OCI-LY3 (cell line): Measurements from ENCODE around the gene REEP2.

Experiments used
- H2AFZ ChIP-seq: fragments of 200-600, 300-600 bp; shearing (Covaris generic); 2 replicates; pipeline ENCODE4 v1.6.0; 2014; ENCODE audit warnings: antibody characterized with exemption, low read depth, low read length
- H3K27ac ChIP-seq: fragments of 200-600, 300-600 bp; sonication (generic); 2 replicates; pipeline ENCODE4 v1.5.1; 2014; ENCODE audit warnings: mild to moderate bottlenecking, low read length, moderate library complexity, mixed read lengths
- H3K27me3 ChIP-seq: fragments of 200-600, 300-600 bp; sonication (generic); 2 replicates; pipeline ENCODE4 v1.6.1; 2014; ENCODE audit warnings: low read depth, low read length, mixed read lengths
- H3K36me3 ChIP-seq: fragments of 200-600, 300-600 bp; sonication (generic); replicated peaks from 2 replicates; pipeline ENCODE3; 2014; ENCODE audit warnings: low read depth, low read length, mixed read lengths
- H3K4me1 ChIP-seq: fragments of 300-600, 200-600 bp; sonication (generic); 2 replicates; pipeline ENCODE4 v1.6.1; 2014; ENCODE audit warnings: low read length, mixed read lengths
- H3K4me2 ChIP-seq: fragments of 200-600, 300-600 bp; sonication (generic); 2 replicates; pipeline ENCODE4 v1.6.1; 2014; ENCODE audit warnings: low read length, mixed read lengths
- H3K4me3 ChIP-seq: fragments of 300-600, 200-600 bp; sonication (generic); 2 replicates; pipeline ENCODE4 v1.5.1; 2014; ENCODE audit warnings: antibody characterized with exemption, mild to moderate bottlenecking, low read length, moderate library complexity
- H3K79me2 ChIP-seq: fragments of 300-600, 200-600 bp; shearing (Covaris generic); 2 replicates; pipeline ENCODE4 v1.6.1; 2014; ENCODE audit warnings: mild to moderate bottlenecking, low read length, mixed read lengths
- H3K9ac ChIP-seq: fragments of 300-600, 200-600 bp; shearing (Covaris generic); 2 replicates; pipeline ENCODE4 v1.6.0; 2014; ENCODE audit warnings: mild to moderate bottlenecking, low read length, moderate library complexity
- H3K9me3 ChIP-seq: fragments of 200-600, 300-600 bp; shearing (Covaris generic); 2 replicates; pipeline ENCODE4 v1.6.1; 2014; ENCODE audit warnings: low read length, mixed read lengths; ENCODE audit not compliant: insufficient read depth
- H4K20me1 ChIP-seq: fragments of 200-600, 300-600 bp; sonication (generic); 2 replicates; pipeline ENCODE4 v1.6.1; 2016; ENCODE audit warnings: low read length, mixed read lengths; ENCODE audit not compliant: insufficient read depth
- EZH2phosphoT487 ChIP-seq: fragments of 200-600 bp; shearing (Covaris generic); IDR thresholded peaks from 2 replicates; pipeline ENCODE4 v1.6.1; 2018; ENCODE audit warnings: antibody characterized with exemption, mixed run types, low read depth
- TF ChIP-seq, protein P1 (sequence below): fragments of 200-600, 300-600 bp; sonication (generic); IDR thresholded peaks from 2 replicates; pipeline ENCODE4 v1.5.1; 2014; ENCODE audit warnings: antibody characterized with exemption, low read length, low read depth

Gene REEP2

DNA sequence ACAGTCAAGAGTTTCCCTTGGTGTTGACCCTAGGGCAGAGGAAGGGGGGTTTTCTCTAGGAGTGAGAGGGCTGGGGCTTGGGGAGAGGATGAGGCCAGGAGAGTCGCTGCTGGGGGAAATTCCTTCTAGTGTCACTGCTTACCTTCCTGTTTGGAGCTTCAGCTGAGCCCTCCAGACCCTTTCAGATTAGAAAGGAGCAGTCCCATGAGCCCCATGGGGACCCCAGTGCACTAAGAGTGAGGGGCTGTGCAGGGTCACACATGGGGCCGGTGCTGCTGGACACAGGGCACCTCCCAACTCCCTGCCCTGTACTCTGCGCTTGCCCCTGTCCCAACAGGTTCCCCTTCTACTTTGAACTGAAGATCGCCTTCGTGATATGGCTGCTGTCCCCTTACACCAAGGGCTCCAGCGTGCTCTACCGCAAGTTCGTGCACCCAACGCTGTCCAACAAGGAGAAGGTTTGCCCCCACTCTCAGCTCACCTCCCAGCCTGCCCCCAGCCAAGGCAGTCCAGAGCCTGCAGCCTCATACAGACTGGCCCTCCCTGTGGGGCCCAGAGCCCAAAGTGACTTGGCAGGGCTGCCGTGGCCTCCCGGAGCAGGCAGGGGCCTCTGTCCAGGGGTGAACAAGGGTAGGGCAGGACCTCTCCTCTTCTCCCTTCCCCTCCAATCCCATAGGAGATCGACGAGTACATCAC lies 5.4 kb downstream of the REEP2 start:
- Histone ChIP-seq H3K4me1 (0 out of 2 replicates have a peak, but pooled peaks cover 6% of the 10 kb centered on the region), H3K9ac (no peak overlapping the region), H3K36me3 (no peaks in the 10 kb centered on the region), H3K79me2 (no peaks in the 10 kb centered on the region), H2AFZ (no peak overlapping the region), H3K9me3 (no peaks in the 10 kb centered on the region), H3K27me3 (no peaks in the 10 kb centered on the region), H3K4me3 (no peak overlapping the region), H3K27ac (no peak overlapping the region), H3K4me2 (no peak overlapping the region), H4K20me1 (no peaks in the 10 kb centered on the region)
- no peak for TF ChIP-seq EZH2phosphoT487
- TF ChIP-seq, protein P1, sequence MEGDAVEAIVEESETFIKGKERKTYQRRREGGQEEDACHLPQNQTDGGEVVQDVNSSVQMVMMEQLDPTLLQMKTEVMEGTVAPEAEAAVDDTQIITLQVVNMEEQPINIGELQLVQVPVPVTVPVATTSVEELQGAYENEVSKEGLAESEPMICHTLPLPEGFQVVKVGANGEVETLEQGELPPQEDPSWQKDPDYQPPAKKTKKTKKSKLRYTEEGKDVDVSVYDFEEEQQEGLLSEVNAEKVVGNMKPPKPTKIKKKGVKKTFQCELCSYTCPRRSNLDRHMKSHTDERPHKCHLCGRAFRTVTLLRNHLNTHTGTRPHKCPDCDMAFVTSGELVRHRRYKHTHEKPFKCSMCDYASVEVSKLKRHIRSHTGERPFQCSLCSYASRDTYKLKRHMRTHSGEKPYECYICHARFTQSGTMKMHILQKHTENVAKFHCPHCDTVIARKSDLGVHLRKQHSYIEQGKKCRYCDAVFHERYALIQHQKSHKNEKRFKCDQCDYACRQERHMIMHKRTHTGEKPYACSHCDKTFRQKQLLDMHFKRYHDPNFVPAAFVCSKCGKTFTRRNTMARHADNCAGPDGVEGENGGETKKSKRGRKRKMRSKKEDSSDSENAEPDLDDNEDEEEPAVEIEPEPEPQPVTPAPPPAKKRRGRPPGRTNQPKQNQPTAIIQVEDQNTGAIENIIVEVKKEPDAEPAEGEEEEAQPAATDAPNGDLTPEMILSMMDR, result no peak

DNA sequence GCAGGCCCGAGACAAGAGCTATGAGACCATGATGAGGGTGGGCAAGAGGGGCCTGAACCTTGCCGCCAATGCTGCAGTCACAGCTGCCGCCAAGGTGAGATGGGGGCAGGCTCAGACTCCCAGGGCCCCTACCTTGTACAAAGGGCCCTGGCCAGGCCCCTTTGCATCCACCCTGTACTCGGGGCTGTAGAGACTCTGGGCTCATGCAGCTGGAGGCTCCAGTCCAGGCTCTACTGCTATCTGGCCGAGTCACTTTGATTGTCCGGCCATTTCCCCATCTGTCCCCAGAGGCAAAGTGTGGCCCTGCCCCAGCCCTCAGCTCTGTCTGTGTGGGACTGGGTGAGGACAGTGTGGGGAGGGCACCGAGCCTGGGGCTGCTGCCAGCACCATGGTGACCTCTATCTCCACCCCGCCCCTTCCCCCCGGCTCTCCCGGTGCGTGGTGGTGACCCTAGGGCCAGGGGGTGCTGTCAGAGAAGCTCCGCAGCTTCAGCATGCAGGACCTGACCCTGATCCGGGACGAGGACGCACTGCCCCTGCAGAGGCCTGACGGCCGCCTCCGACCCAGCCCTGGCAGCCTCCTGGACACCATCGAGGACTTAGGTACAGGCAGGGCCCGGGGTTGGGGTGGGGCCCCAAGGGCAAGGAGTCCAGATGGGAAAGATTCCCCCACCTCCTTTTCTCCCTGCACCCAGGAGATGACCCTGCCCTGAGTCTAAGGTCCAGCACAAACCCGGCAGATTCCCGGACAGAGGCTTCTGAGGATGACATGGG lies 6.1 kb downstream of the REEP2 start:
- Histone ChIP-seq H3K27me3 (no peaks in the 10 kb centered on the region), H3K9me3 (no peaks in the 10 kb centered on the region), H3K36me3 (no peaks in the 10 kb centered on the region), H3K4me3 (no peak overlapping the region), H3K9ac (no peak overlapping the region), H4K20me1 (no peaks in the 10 kb centered on the region), H2AFZ (no peak overlapping the region), H3K27ac (no peak overlapping the region), H3K4me1 (0 out of 2 replicates have a peak, but pooled peaks cover 6% of the 10 kb centered on the region), H3K4me2 (no peak overlapping the region), H3K79me2 (no peaks in the 10 kb centered on the region)
- TF ChIP-seq, protein P1, result no peak
- no peak for TF ChIP-seq EZH2phosphoT487

DNA sequence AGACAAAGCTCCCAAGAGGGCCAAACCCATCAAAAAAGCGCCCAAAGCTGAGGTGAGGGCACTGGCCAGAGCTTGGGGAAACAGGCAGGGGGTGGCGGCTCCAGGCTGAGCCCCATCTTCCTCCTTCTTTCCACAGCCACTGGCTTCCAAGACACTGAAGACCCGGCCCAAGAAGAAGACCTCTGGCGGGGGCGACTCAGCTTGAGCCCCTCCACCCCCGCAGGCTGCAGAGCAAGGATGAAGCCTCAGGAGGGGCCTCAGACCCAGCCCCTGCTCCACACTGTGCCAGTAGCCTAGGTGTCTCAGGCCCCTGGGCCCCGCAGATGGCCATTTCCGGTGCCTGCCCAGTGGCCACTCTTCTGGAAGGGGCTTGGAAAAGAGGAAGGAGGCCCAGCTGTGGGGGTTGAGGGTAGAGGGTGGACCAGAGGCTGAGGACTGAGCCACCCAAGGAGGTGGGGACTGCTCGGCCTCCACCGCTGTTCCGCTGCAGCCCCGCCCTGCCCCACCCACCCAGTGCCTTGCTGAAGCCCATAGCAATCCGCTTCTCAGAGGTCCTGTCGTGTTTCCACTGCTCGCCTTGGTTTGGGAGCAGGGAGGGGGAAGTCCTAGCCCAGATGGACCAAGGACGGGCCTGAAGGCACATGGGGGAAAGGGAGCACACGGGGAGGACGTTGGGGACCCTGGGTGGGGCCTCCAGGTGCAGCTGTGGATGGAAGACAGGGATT lies 6.9 kb downstream of the REEP2 start:
- H4K20me1 ChIP-seq, result no peaks in the 10 kb centered on the region
- no peak overlapping the region for H2AFZ ChIP-seq
- no peak overlapping the region for H3K4me3 ChIP-seq
- H3K4me2 ChIP-seq, result no peak overlapping the region
- TF ChIP-seq, protein P1, result no peak
- no peak for TF ChIP-seq EZH2phosphoT487
- H3K36me3 ChIP-seq, result no peaks in the 10 kb centered on the region
- 0 out of 2 replicates have a peak, but pooled peaks cover 6% of the 10 kb centered on the region for H3K4me1 ChIP-seq
- no peaks in the 10 kb centered on the region for H3K27me3 ChIP-seq
- no peak overlapping the region for H3K27ac ChIP-seq
- no peaks in the 10 kb centered on the region for H3K9me3 ChIP-seq
- no peaks in the 10 kb centered on the region for H3K79me2 ChIP-seq
- H3K9ac ChIP-seq, result no peak overlapping the region

DNA sequence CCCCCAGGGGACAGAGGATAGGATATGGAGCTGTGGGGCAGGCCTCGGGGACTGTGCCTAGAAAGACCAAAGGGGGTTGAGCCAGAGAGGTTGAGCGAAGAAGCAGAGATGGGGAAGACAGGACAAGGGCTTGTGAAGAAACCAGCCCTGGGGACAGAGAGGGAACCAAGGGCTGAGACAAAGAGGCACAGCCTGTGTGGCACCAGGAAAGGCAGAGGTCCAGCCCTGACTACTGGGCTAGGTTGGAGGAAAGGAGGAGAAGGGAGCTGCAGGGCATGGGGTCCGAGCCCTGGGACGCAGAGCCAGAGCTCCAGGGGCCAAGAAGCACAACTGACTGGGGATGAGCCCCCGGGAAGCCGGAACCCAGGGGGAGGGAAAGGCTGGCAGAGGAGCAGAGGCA lies 9.2 kb downstream of the REEP2 start:
- H4K20me1 ChIP-seq, result no peaks in the 10 kb centered on the region
- H2AFZ ChIP-seq, result no peak overlapping the region
- no peak overlapping the region for H3K27ac ChIP-seq
- no peaks in the 10 kb centered on the region for H3K27me3 ChIP-seq
- no peak for TF ChIP-seq EZH2phosphoT487
- TF ChIP-seq, protein P1, result no peak
- H3K9ac ChIP-seq, result no peak overlapping the region
- no peaks in the 10 kb centered on the region for H3K36me3 ChIP-seq
- 0 out of 2 replicates have a peak, but pooled peaks cover 6% of the 10 kb centered on the region for H3K4me1 ChIP-seq
- no peak overlapping the region for H3K4me3 ChIP-seq
- H3K4me2 ChIP-seq, result no peak overlapping the region
- H3K9me3 ChIP-seq, result no peaks in the 10 kb centered on the region
- H3K79me2 ChIP-seq, result no peaks in the 10 kb centered on the region
